GM23338 (cell line): ENCODE data around the gene LANCL1. TPM values are rescaled to one million over a fixed set of nuclear protein-coding genes. Genes with fewer than 3 reads are reported as not detected.

Experiments
- ATAC-seq: fragments of 200-7000 bp; cut with Tn5 transposase; 3 replicates; pipeline ENCODE4 v1.9.1; 2020
- DNase-seq: peaks from one replicate; pipeline ENCODE4 v3.0.0-alpha.2; 2015; ENCODE audit warnings: low spot score
- H2AFZ ChIP-seq: fragments of 200-600 bp; sonication (generic); 2 replicates; pipeline ENCODE4 v1.8.0; 2016; ENCODE audit warnings: antibody characterized with exemption, mild to moderate bottlenecking, moderate library complexity
- H3F3A ChIP-seq: fragments of 200-600 bp; sonication (generic); replicated peaks from 2 replicates; pipeline ENCODE4 v1.8.0; 2017; ENCODE audit warnings: antibody characterized with exemption, mixed run types, low read depth
- H3K27ac ChIP-seq: fragments of 200-600 bp; sonication (generic); 2 replicates; pipeline ENCODE4 v1.6.1; 2016; ENCODE audit warnings: low read depth
- H3K27me3 ChIP-seq: fragments of 200-600 bp; sonication (generic); 2 replicates; pipeline ENCODE4 v1.8.0; 2016; ENCODE audit warnings: mild to moderate bottlenecking, mixed run types, moderate library complexity; ENCODE audit not compliant: insufficient read depth
- H3K36me3 ChIP-seq: fragments of 200-600 bp; sonication (generic); 2 replicates; pipeline ENCODE4 v1.8.0; 2016; ENCODE audit warnings: mild to moderate bottlenecking; ENCODE audit not compliant: insufficient read depth
- H3K4me1 ChIP-seq: fragments of 200-600 bp; sonication (generic); 2 replicates; pipeline ENCODE4 v1.8.0; 2016; ENCODE audit warnings: mild to moderate bottlenecking, moderate library complexity; ENCODE audit not compliant: insufficient read depth
- H3K4me2 ChIP-seq: fragments of 200-600 bp; sonication (generic); 2 replicates; pipeline ENCODE4 v1.7.1; 2017; ENCODE audit warnings: mixed run types
- H3K4me3 ChIP-seq: fragments of 200-600 bp; sonication (generic); 2 replicates; pipeline ENCODE4 v1.6.1; 2016; ENCODE audit warnings: mixed run types
- H3K79me2 ChIP-seq: fragments of 200-600 bp; sonication (generic); replicated peaks from 2 replicates; pipeline ENCODE4 v1.8.0; 2017; ENCODE audit warnings: mild to moderate bottlenecking; ENCODE audit not compliant: insufficient read depth
- H3K9me2 ChIP-seq: fragments of 200-600 bp; sonication (generic); 2 replicates; pipeline ENCODE4 v1.8.0; 2017; ENCODE audit not compliant: insufficient read depth
- H4K20me1 ChIP-seq: fragments of 200-600 bp; sonication (generic); replicated peaks from 2 replicates; pipeline ENCODE4 v1.8.0; 2017; ENCODE audit warnings: mild to moderate bottlenecking; ENCODE audit not compliant: insufficient read depth
- H3K27ac Mint-ChIP-seq: 2 replicates; pipeline ENCODE4 v1.8.0; 2020; ENCODE audit warnings: inconsistent platforms, mild to moderate bottlenecking, moderate library complexity, mixed read lengths
- H3K27me3 Mint-ChIP-seq: 3 replicates; pipeline ENCODE4 v1.8.0; 2022; ENCODE audit warnings: low read depth, mild to moderate bottlenecking, moderate library complexity, mixed read lengths, inconsistent platforms; ENCODE audit not compliant: insufficient read depth, poor library complexity
- H3K36me3 Mint-ChIP-seq: 3 replicates; pipeline ENCODE4 v1.8.0; 2021; ENCODE audit warnings: low read depth, mild to moderate bottlenecking, inconsistent platforms, moderate library complexity, mixed read lengths
- H3K4me1 Mint-ChIP-seq: 3 replicates; pipeline ENCODE4 v1.8.0; 2020; ENCODE audit warnings: mild to moderate bottlenecking, inconsistent platforms, mixed read lengths
- H3K4me3 Mint-ChIP-seq: 3 replicates; pipeline ENCODE4 v1.8.0; 2021; ENCODE audit warnings: moderate library complexity, mild to moderate bottlenecking, inconsistent platforms, mixed read lengths
- H3K9me3 Mint-ChIP-seq: 3 replicates; pipeline ENCODE4 v1.8.0; 2020; ENCODE audit warnings: moderate library complexity, mild to moderate bottlenecking, inconsistent platforms, mixed read lengths
- CREB1 ChIP-seq: fragments of 250-450 bp; sonication (Bioruptor Pico); IDR thresholded peaks from 2 replicates; pipeline ENCODE4 v1.5.0; 2020; ENCODE audit warnings: low read depth, mild to moderate bottlenecking, moderate library complexity
- CTCF ChIP-seq, 2 experiments: fragments of 200-600 bp in 1 of 2; sonication (generic) in 1 of 2; conservative IDR thresholded peaks; 2 replicates each; pipeline versions ENCODE4 v1.5.1 to v1.6.1; 2016 to 2017; ENCODE audit warnings: antibody characterized with exemption in 2 of 2, low read depth in 2 of 2, mild to moderate bottlenecking in 2 of 2, moderate library complexity in 1 of 2
- ETS1 ChIP-seq: IDR thresholded peaks from 2 replicates; pipeline ENCODE4 v1.6.1; 2016; ENCODE audit warnings: antibody characterized with exemption
- EZH2 ChIP-seq: fragments of 200-600 bp; sonication (generic); IDR thresholded peaks from one replicate; pipeline ENCODE4 v1.8.0; 2017; ENCODE audit warnings: antibody characterized with exemption, mild to moderate bottlenecking, low read depth; ENCODE audit not compliant: unreplicated experiment
- EZH2phosphoT487 ChIP-seq: fragments of 200-600 bp; sonication (generic); IDR thresholded peaks from one replicate; pipeline ENCODE4 v1.8.1; 2018; ENCODE audit warnings: antibody characterized with exemption; ENCODE audit not compliant: unreplicated experiment
- JUNB ChIP-seq: IDR thresholded peaks from one replicate; pipeline ENCODE4 v1.6.1; 2016; ENCODE audit warnings: antibody characterized with exemption; ENCODE audit not compliant: unreplicated experiment
- NANOG ChIP-seq: IDR thresholded peaks from 2 replicates; pipeline ENCODE4 v1.6.1; 2016; ENCODE audit warnings: antibody characterized with exemption, borderline replicate concordance
- POLR2AphosphoS5 ChIP-seq: IDR thresholded peaks from 2 replicates; pipeline ENCODE4 v1.6.1; 2016; ENCODE audit warnings: antibody characterized with exemption, low read depth
- REST ChIP-seq: IDR thresholded peaks from one replicate; pipeline ENCODE4 v1.6.1; 2018; ENCODE audit warnings: antibody characterized with exemption; ENCODE audit not compliant: unreplicated experiment
- STAT1 ChIP-seq: IDR thresholded peaks from one replicate; pipeline ENCODE4 v1.6.1; 2016; ENCODE audit warnings: antibody characterized with exemption; ENCODE audit not compliant: unreplicated experiment
- ZNF114 ChIP-seq: fragments of 250-450 bp; sonication (Bioruptor Pico); IDR thresholded peaks from 2 replicates; pipeline ENCODE4 v1.5.0; 2020; ENCODE audit warnings: mild to moderate bottlenecking, moderate library complexity
- ZNF331 ChIP-seq: fragments of 250-450 bp; sonication (Bioruptor Pico); IDR thresholded peaks from 2 replicates; pipeline ENCODE4 v1.5.0; 2020; ENCODE audit warnings: low read depth, mild to moderate bottlenecking, moderate library complexity
- ZNF462 ChIP-seq: fragments of 250-450 bp; sonication (Bioruptor Pico); IDR thresholded peaks from 2 replicates; pipeline ENCODE4 v1.5.0; 2020; ENCODE audit warnings: mild to moderate bottlenecking, moderate library complexity
- polyA plus RNA-seq: library from polyadenylated mRNA; unstranded; fragments of >200 nt; fragmentation: Nextera tagmentation; extraction: Ambion mirVana; gene quantifications from 2 replicates; pipeline ENCODE4 v1.2.1, GENCODE V29; 2016
- total RNA-seq: library from RNA; depleted of rRNA; stranded (reverse); fragments of >200 nt; shearing (Covaris generic); gene quantifications from 2 replicates; pipeline ENCODE4 v1.2.3, GENCODE V29; 2014

Gene LANCL1
- total and polyA plus RNA-seq, 2 experiments from 2014 or later: 13.4 to 36.8 TPM

GRCh38 chr2:210454336-210454735, 22.2 kb downstream of the LANCL1 start:
- peaks cover 3% of the 10 kb centered on the region; the same call in 2 of the 3 replicates for H3K4me1 Mint-ChIP-seq
- no peak overlapping the region for H3K4me3 Mint-ChIP-seq
- peaks cover 4% of the 10 kb centered on the region; the same call in 1 of the 2 replicates for H3K36me3 ChIP-seq
- H3K27me3 Mint-ChIP-seq: peaks cover 1% of the 10 kb centered on the region
- H3K27ac ChIP-seq: no peak overlapping the region
- H4K20me1 ChIP-seq: no peaks in the 10 kb centered on the region
- no peaks in the 10 kb centered on the region for H3F3A ChIP-seq
- ATAC-seq: no peak
- no peaks in the 10 kb centered on the region for H3K4me1 ChIP-seq
- H3K27me3 ChIP-seq: no peaks in the 10 kb centered on the region
- DNase-seq: no peak
- no peaks in the 10 kb centered on the region for H3K9me2 ChIP-seq
- no peak overlapping the region for H3K4me2 ChIP-seq
- peaks cover 14% of the 10 kb centered on the region; the same call in 1 of the 2 replicates for H3K79me2 ChIP-seq
- peaks cover 4% of the 10 kb centered on the region; the same call in 1 of the 3 replicates for H3K9me3 Mint-ChIP-seq
- H3K4me3 ChIP-seq: no peak overlapping the region
- TF ChIP-seq JUNB (no peak), EZH2 (no peak), REST (no peak), EZH2phosphoT487 (no peak), ZNF462 (CRISPR knock-in tag) (no peak), STAT1 (no peak), ZNF331 (CRISPR knock-in tag) (no peak), NANOG (no peak), CREB1 (CRISPR knock-in tag) (no peak), CTCF (conservative IDR thresholded peaks at IDR 0.05; ENCODE audit: low read depth in 2 of 2) (no peak), ZNF114 (CRISPR knock-in tag) (no peak), ETS1 (no peak), POLR2AphosphoS5 (no peak)
- H3K27ac Mint-ChIP-seq: no peak overlapping the region
- H3K36me3 Mint-ChIP-seq: peaks cover 31% of the 10 kb centered on the region
- H2AFZ ChIP-seq: no peak overlapping the region
